SK-N-MC (cell line): ENCODE data around the gene MOGAT3.

ENCODE experiments used
- EZH2 ChIP-seq: fragments of 200-600 bp; sonication (generic); IDR thresholded peaks from one replicate; pipeline ENCODE4 v1.6.1; 2017; ENCODE audit warnings: antibody characterized with exemption
- FOXP2 ChIP-seq: optimal IDR thresholded peaks from 2 replicates; pipeline ENCODE3; 2011; ENCODE audit warnings: mild to moderate bottlenecking, moderate library complexity; ENCODE audit not compliant: insufficient read depth; ENCODE audit errors: extremely low read length, control extremely low read depth
- POLR2AphosphoS5 ChIP-seq: IDR thresholded peaks from 2 replicates; pipeline ENCODE4 v1.6.1; 2012; ENCODE audit warnings: mild to moderate bottlenecking, low read depth, low read length, borderline replicate concordance

DNA sequence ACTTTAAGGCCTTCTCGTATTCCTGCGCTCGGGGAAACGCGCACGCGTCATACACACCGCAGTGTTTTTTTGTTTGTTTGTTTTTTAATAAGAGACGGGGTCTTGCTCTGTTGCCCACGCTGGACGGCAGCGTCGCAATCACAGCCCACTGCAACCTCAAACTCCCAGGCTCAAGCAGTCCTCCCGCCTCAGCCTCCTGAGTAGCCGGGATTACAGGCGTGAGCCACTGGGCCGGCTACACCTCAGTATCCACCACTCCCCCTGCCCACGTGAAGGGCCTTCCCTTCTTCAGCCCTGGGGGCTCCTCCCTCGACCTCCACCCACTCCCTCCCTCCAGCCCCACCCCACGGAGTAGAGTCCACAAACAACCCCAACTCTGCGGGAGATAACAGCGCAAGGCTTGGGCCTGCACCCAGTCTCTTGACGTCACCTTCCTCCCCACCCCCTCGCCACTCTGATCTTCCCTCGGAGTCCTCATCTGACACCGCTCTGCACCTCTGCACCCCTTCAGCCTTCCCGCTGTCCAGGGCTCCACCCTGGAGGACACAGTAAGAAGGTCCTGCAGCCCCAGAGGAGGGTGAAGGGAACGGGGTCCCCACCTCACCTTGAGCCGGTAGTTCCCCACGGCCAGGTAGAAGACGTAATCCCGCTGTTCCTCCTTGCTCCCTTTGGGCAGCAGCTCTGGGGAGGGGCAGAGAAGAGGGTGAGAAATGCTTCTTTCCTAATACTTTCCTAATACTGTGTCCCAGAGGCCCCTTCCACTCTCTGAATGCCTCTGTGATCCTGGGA, 39.6 kb upstream of the MOGAT3 start:
- TF ChIP-seq EZH2 (no peak), POLR2AphosphoS5 (no peak), FOXP2 (no peak)
